NCI-H524 (cell line): ENCODE data around the gene ZYX.
A peak's percentile ranks its signal among the peaks of the same experiment; 100 is the strongest.

Source experiments
- DNase-seq, 2 experiments: peaks; one replicate each; lab custom pipeline; 2025; lab: John Stamatoyannopoulos, UW

Gene ZYX

GRCh38 chr7:143380646-143381426 is at the start of gene ZYX:
TSS of gene ZYX (plus strand) at chr7:143381345. CDS start at chr7:143381572, 227 bp downstream.
- DNase-seq: peak; percentile 68 to 70

- DNase-seq: no peak
Observed at GRCh38 chr7:143334244-143334643, 46.9 kb upstream of the ZYX start.

- no peak for DNase-seq
Observed at GRCh38 chr7:143337216-143337615, 43.9 kb upstream of the ZYX start.

GRCh38 chr7:143341842-143342241 is 39.3 kb upstream of the ZYX start:
- DNase-seq: no peak

- DNase-seq: no peak
Observed at GRCh38 chr7:143343596-143343995, 37.5 kb upstream of the ZYX start.

- peak; percentile 46 to 82 for DNase-seq
Observed at GRCh38 chr7:143345428-143345900, 35.7 kb upstream of the ZYX start.

- DNase-seq: no peak
Observed at GRCh38 chr7:143346018-143346417, 35.1 kb upstream of the ZYX start.

- DNase-seq: no peak
Observed at GRCh38 chr7:143347950-143348349, 33.2 kb upstream of the ZYX start.

GRCh38 chr7:143351060-143351459 is 30.1 kb upstream of the ZYX start:
- DNase-seq: no peak

- DNase-seq: no peak
Observed at GRCh38 chr7:143351574-143351973, 29.6 kb upstream of the ZYX start.

- no peak for DNase-seq
Observed at GRCh38 chr7:143352531-143353002, 28.6 kb upstream of the ZYX start.

- DNase-seq: no peak
Observed at GRCh38 chr7:143354376-143354775, 26.8 kb upstream of the ZYX start.

GRCh38 chr7:143354965-143355364 is 26.2 kb upstream of the ZYX start:
- DNase-seq: no peak

GRCh38 chr7:143355450-143356385 is 25.4 kb upstream of the ZYX start:
- DNase-seq: no peak

GRCh38 chr7:143356414-143357050 is 24.6 kb upstream of the ZYX start:
- DNase-seq: no peak

- DNase-seq: no peak
Observed at GRCh38 chr7:143358626-143359025, 22.5 kb upstream of the ZYX start.

GRCh38 chr7:143359771-143360353 is 21.3 kb upstream of the ZYX start:
- no peak for DNase-seq

- DNase-seq: peak in 1 of 2 experiments; percentile 15
Observed at GRCh38 chr7:143360788-143361551, 20.2 kb upstream of the ZYX start.

- peak in 1 of 2 experiments; percentile 47 for DNase-seq
Observed at GRCh38 chr7:143361552-143362130, 19.5 kb upstream of the ZYX start.
